SK-N-SH treated with all-trans-retinoic acid at 6 μM for 48 hours (cell line): ENCODE data around the gene PIGU.

Experiments used
- ATAC-seq: fragments of 200-7000 bp; cut with Tn5 transposase; 3 replicates; pipeline ENCODE4 v1.9.1; 2020; ENCODE audit warnings: mild to moderate bottlenecking, moderate library complexity
- ARNTL ChIP-seq: fragments of 450-650 bp; formaldehyde crosslinking; IDR thresholded peaks from 2 replicates; pipeline ENCODE4 v1.5.0; 2020; ENCODE audit warnings: low read depth, mild to moderate bottlenecking, moderate library complexity, borderline replicate concordance
- BACH2 ChIP-seq: fragments of 250-450 bp; sonication (Bioruptor Pico); IDR thresholded peaks from 2 replicates; pipeline ENCODE4 v1.9.0; 2021; ENCODE audit warnings: mild to moderate bottlenecking, borderline replicate concordance
- CREB5 ChIP-seq: fragments of 250-450 bp; sonication (Bioruptor Pico); IDR thresholded peaks from 2 replicates; pipeline ENCODE4 v1.5.1; 2020; ENCODE audit warnings: low read depth, mild to moderate bottlenecking, moderate library complexity
- CSDC2 ChIP-seq: fragments of 250-450 bp; sonication (Bioruptor Pico); IDR thresholded peaks from 2 replicates; pipeline ENCODE4 v1.5.0; 2020; ENCODE audit warnings: mild to moderate bottlenecking, moderate library complexity
- CSRNP3 ChIP-seq: fragments of 250-450 bp; sonication (Bioruptor Pico); IDR thresholded peaks from 2 replicates; pipeline ENCODE4 v1.5.1; 2021; ENCODE audit warnings: mild to moderate bottlenecking, moderate library complexity
- ESRRG ChIP-seq: fragments of 250-450 bp; sonication (Bioruptor Pico); IDR thresholded peaks from 2 replicates; pipeline ENCODE4 v1.6.1; 2021; ENCODE audit warnings: mild to moderate bottlenecking
- GLIS3 ChIP-seq: fragments of 250-450 bp; sonication (Bioruptor Pico); IDR thresholded peaks from 2 replicates; pipeline ENCODE4 v1.5.0; 2020; ENCODE audit warnings: mild to moderate bottlenecking, moderate library complexity
- ISL1 ChIP-seq: fragments of 250-450 bp; sonication (Bioruptor Pico); IDR thresholded peaks from 2 replicates; pipeline ENCODE4 v2.1.2; 2022; ENCODE audit warnings: mild to moderate bottlenecking, moderate library complexity
- PATZ1 ChIP-seq: fragments of 250-450 bp; sonication (Bioruptor Pico); IDR thresholded peaks from 2 replicates; pipeline ENCODE4 v1.8.0; 2020; ENCODE audit warnings: mild to moderate bottlenecking, moderate library complexity, borderline replicate concordance
- POU6F1 ChIP-seq: fragments of 250-450 bp; sonication (Bioruptor Pico); IDR thresholded peaks from 2 replicates; pipeline ENCODE4 v1.8.0; 2021; ENCODE audit warnings: low read depth, mild to moderate bottlenecking, moderate library complexity, borderline replicate concordance
- PPARA ChIP-seq: fragments of 250-450 bp; sonication (Bioruptor Pico); IDR thresholded peaks from 2 replicates; pipeline ENCODE4 v1.5.0; 2020; ENCODE audit warnings: mild to moderate bottlenecking, borderline replicate concordance
- RARB ChIP-seq: fragments of 250-450 bp; sonication (Bioruptor Pico); IDR thresholded peaks from 2 replicates; pipeline ENCODE4 v1.8.0; 2021; ENCODE audit warnings: mild to moderate bottlenecking, moderate library complexity
- SNAI2 ChIP-seq: fragments of 250-450 bp; sonication (Bioruptor Pico); IDR thresholded peaks from 2 replicates; pipeline ENCODE4 v1.5.0; 2020; ENCODE audit warnings: mild to moderate bottlenecking, moderate library complexity
- TCF4 ChIP-seq: fragments of 250-450 bp; sonication (Bioruptor Pico); IDR thresholded peaks from 2 replicates; pipeline ENCODE4 v1.8.0; 2021; ENCODE audit warnings: mild to moderate bottlenecking, moderate library complexity, borderline replicate concordance
- TSHZ2 ChIP-seq: fragments of 250-450 bp; sonication (Bioruptor Pico); IDR thresholded peaks from 2 replicates; pipeline ENCODE4 v1.5.0; 2020; ENCODE audit warnings: mild to moderate bottlenecking, moderate library complexity
- ZC3H10 ChIP-seq: fragments of 250-450 bp; sonication (Bioruptor Pico); IDR thresholded peaks from 2 replicates; pipeline ENCODE4 v1.5.1; 2021; ENCODE audit warnings: mild to moderate bottlenecking, moderate library complexity
- ZFP30 ChIP-seq: fragments of 450-650 bp; formaldehyde crosslinking; IDR thresholded peaks from 2 replicates; pipeline ENCODE4 v1.5.0; 2022; ENCODE audit warnings: mild to moderate bottlenecking, moderate library complexity
- ZNF565 ChIP-seq: fragments of 450-650 bp; formaldehyde crosslinking; conservative IDR thresholded peaks from 2 replicates; pipeline ENCODE4 v1.5.0; 2020; ENCODE audit warnings: low read depth, mild to moderate bottlenecking, moderate library complexity
- ZNF70 ChIP-seq: fragments of 450-650 bp; formaldehyde crosslinking; IDR thresholded peaks from 2 replicates; pipeline ENCODE4 v1.5.0; 2020; ENCODE audit warnings: mild to moderate bottlenecking, moderate library complexity
- ZNF8 ChIP-seq: fragments of 450-650 bp; formaldehyde crosslinking; IDR thresholded peaks from 2 replicates; pipeline ENCODE4 v1.5.0; 2020; ENCODE audit warnings: mild to moderate bottlenecking, moderate library complexity

PIGU gene

GRCh38 chr20:34710861-34711574, 34.1 kb upstream of the PIGU start:
- no peak for ATAC-seq
- TF ChIP-seq ISL1 (CRISPR knock-in tag) (no peak), CSDC2 (CRISPR knock-in tag) (no peak), GLIS3 (CRISPR knock-in tag) (no peak)

GRCh38 chr20:34710568-34710839, 33.6 kb upstream of the PIGU start:
- ATAC-seq, result no peak
- no peak for TF ChIP-seq RARB (CRISPR knock-in tag)
- TF ChIP-seq POU6F1 (CRISPR knock-in tag), result no peak
- TF ChIP-seq TSHZ2, result no peak
- TF ChIP-seq TCF4 (CRISPR knock-in tag), result no peak
- TF ChIP-seq ARNTL (CRISPR knock-in tag), result no peak
- no peak for TF ChIP-seq ISL1 (CRISPR knock-in tag)
- TF ChIP-seq CSRNP3 (CRISPR knock-in tag), result no peak
- TF ChIP-seq ZFP30, result no peak
- TF ChIP-seq ZNF70 (CRISPR knock-in tag), result no peak
- TF ChIP-seq PATZ1 (CRISPR knock-in tag), result no peak
- no peak for TF ChIP-seq PPARA (CRISPR knock-in tag)
- TF ChIP-seq CSDC2 (CRISPR knock-in tag), result no peak
- TF ChIP-seq GLIS3 (CRISPR knock-in tag), result no peak
- TF ChIP-seq ZNF8, result no peak
- no peak for TF ChIP-seq ZNF565 (CRISPR knock-in tag)
- no peak for TF ChIP-seq CREB5 (CRISPR knock-in tag)
- no peak for TF ChIP-seq ESRRG (CRISPR knock-in tag)
- no peak for TF ChIP-seq ZC3H10 (CRISPR knock-in tag)
- no peak for TF ChIP-seq BACH2 (CRISPR knock-in tag)

- TF ChIP-seq CSDC2 (CRISPR knock-in tag), result no peak
- 0 out of 2 replicates have a peak, but pooled peaks have one; percentile 15 for TF ChIP-seq SNAI2
- peak; percentile 24 for ATAC-seq
These were observed 33.1 kb upstream of the PIGU start for GRCh38 chr20:34709831-34710567.
